ENCODE results near the gene APOL2.
"Not testable (repeated sequence)": the region's sequence is repeated elsewhere in the genome, so short reads cannot be mapped to it uniquely, and the experiment has no call there.

The APOL2 gene

DNA sequence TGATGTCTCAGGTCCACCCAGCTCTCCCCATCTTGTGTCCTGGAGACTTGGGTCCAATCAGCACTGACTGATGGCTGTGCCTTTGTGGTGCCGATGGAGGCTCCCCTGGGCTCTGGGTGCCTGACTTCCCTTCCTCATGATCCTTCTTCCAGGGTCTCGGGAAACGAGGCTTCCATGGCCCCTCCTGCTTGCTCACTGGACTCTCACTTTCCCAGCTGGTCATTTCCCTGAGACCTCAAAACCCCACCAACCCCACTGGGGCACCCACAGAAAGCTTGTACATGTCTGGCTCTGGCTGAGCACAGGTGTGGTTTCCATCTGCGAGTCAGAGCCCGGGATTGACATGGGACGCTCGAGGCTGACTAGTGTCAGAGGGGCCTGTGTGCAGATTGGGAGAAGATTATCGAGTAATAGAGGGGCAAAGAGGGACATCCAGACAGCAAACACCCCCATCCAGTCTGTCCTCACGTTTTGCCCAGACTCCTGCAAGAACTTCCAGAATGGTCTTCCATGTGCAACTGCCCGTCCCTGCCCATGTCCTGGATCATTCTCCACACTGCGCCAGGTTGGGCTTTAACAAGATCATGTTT, 28.7 kb upstream of the APOL2 start:
- TF ChIP-seq Cebpa-rat (IDR thresholded peaks at IDR 0.05) = no peak
- H3K27ac ChIP-seq = no peak overlapping the region
- H4K20me1 ChIP-seq = no peaks in the 10 kb centered on the region
- no peaks in the 10 kb centered on the region for H3K27me3 ChIP-seq
- no peak overlapping the region for H3K4me3 ChIP-seq
- H3K9me3 ChIP-seq (replicated peaks in 1 of 11) = no peaks in the 10 kb centered on the region; a peak in 1 of 22 replicates
- H3K4me1 ChIP-seq = 0 out of 20 replicates have a peak, but pooled peaks cover 0 to 6% (median 0%) of the 10 kb centered on the region in 10 experiments
- no peak overlapping the region for H3K9ac ChIP-seq
- H3K36me3 ChIP-seq = peaks cover 0 to 10% (median 8%) of the 10 kb centered on the region in 11 experiments; a peak in 9 of 22 replicates
- H3K4me2 ChIP-seq = no peak overlapping the region

DNA sequence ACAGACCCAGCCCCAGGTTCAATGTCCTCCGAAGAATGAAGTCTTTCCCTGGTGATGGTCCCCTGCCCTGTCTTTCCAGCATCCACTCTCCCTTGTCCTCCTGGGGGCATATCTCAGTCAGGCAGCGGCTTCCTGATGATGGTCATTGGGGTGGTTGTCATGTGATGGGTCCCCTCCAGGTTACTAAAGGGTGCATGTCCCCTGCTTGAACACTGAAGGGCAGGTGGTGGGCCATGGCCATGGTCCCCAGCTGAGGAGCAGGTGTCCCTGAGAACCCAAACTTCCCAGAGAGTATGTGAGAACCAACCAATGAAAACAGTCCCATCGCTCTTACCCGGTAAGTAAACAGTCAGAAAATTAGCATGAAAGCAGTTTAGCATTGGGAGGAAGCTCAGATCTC, 27.7 kb upstream of the APOL2 start:
- TF ChIP-seq Cebpa-rat (IDR thresholded peaks at IDR 0.05) = no peak
- Histone ChIP-seq H3K27ac (no peak overlapping the region), H3K4me2 (no peak overlapping the region), H3K9ac (no peak overlapping the region), H3K27me3 (no peaks in the 10 kb centered on the region), H3K36me3 (peaks cover 0 to 10% (median 8%) of the 10 kb centered on the region in 11 experiments; a peak in 9 of 22 replicates), H3K4me1 (0 out of 20 replicates have a peak, but pooled peaks cover 0 to 6% (median 0%) of the 10 kb centered on the region in 10 experiments), H3K9me3 (replicated peaks in 1 of 11) (no peaks in the 10 kb centered on the region; a peak in 1 of 22 replicates), H4K20me1 (no peaks in the 10 kb centered on the region), H3K4me3 (no peak overlapping the region)

DNA sequence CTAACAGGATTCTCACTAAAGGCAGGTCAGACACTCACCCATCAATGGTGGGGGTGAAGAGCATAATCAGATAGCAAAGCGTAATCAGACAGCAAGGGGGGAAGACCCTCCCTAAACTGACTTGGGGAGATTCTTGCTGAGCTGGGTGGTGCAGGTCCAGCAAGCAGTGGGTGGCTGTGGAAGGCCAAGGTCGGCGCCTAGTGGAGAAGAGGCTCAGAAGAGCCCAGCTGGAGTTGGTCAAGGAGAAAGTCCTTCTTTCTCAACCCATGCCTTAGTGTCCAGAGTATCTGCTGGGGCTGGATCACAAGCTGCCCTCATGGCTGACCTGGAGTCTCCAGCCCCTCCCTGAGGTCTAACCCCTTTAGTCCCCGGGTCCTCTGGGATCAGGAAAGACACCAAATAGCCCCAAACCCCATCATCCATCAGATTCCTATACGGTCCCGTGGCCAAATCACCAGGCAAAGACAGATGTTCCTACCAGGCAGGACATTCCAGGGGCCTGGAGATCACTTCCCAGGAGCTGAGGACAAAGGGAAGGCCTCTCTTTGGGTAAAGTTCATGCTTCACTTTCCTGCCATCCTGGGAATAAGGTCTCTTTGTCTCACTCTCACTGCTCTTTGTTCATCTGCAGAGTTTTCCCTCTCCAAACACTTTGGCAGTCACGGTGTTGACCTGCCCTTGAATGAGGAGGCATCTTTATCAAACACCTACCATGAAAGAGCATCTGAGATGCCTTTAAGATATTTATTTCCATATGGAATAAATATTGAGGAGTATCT, 24.7 kb upstream of the APOL2 start:
- H3K27ac ChIP-seq; H3K9me3 ChIP-seq (replicated peaks in 1 of 11); H3K9ac ChIP-seq; H3K27me3 ChIP-seq; H4K20me1 ChIP-seq; H3K4me3 ChIP-seq: not testable (repeated sequence)
- peaks cover 0 to 10% (median 8%) of the 10 kb centered on the region in 11 experiments; a peak in 9 of 22 replicates for H3K36me3 ChIP-seq
- H3K4me2 ChIP-seq = peak overlapping the region in 1 of 11 experiments; percentile 24; a peak in 1 of 22 replicates
- peaks cover 9 to 23% (median 14%) of the 10 kb centered on the region in 10 experiments for H3K4me1 ChIP-seq

- H3K36me3 ChIP-seq = peaks cover 0 to 10% (median 8%) of the 10 kb centered on the region in 11 experiments; a peak in 9 of 22 replicates
- not testable (repeated sequence) for H3K27me3 ChIP-seq
Observed at GRCh38 chr22:36263216-36263673, 23.9 kb upstream of the APOL2 start.

DNA sequence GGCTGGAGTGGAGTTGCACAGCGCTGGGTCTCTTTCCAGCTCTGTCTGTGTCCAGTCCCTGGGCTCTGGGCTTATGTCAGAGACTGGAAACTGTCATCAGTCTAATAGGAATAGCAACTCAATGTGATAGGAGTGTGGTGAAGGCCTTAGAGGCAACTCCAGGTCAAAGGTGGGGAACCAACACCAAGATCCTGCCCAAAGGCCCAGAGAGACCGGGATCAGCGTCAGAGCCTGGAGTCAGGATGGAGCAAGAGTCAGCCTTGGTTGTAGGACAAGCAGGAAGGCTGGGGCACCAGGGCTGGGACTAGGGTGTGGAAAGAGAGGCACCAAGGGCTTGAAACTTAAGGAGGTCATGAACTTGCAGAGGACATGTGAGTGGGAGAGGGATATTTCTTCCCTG, 23.0 kb upstream of the APOL2 start:
- H3K27me3 ChIP-seq = not testable (repeated sequence)

More at GRCh38 chr22:36263216-36263673, 23.9 kb upstream of the APOL2 start:
- not testable (repeated sequence) for H3K4me2 ChIP-seq; H3K27ac ChIP-seq; H3K4me3 ChIP-seq; H3K9me3 ChIP-seq (replicated peaks in 1 of 11); H3K9ac ChIP-seq; H4K20me1 ChIP-seq
- H3K4me1 ChIP-seq = peaks cover 17 to 31% (median 22%) of the 10 kb centered on the region in 10 experiments

DNA sequence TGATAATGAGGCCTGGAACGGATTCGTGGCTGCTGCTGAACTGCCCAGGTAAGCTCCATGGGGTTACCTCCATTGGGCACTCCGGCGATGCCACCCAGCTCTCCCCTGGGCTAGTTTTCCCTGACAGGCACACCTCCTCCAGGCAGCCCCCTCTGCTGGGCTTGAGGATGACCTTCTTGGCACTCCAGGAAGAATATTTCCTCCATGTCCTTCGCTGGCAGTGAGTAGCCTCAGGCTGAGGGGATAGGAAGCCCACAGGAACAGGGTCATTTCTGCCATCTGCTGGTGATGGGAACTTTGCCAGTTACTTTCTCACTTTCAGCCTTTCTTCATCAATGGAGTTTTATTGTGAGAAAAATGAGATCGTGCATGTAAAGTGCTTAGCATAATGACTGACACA, 22.3 kb upstream of the APOL2 start:
- H3K9ac ChIP-seq; H3K27me3 ChIP-seq; H4K20me1 ChIP-seq; H3K4me3 ChIP-seq; H3K4me2 ChIP-seq; H3K27ac ChIP-seq; H3K9me3 ChIP-seq (replicated peaks in 1 of 11): not testable (repeated sequence)
- Histone ChIP-seq H3K4me1 (peaks cover 19 to 47% (median 30%) of the 10 kb centered on the region in 10 experiments), H3K36me3 (peaks cover 0 to 10% (median 8%) of the 10 kb centered on the region in 11 experiments; a peak in 9 of 22 replicates)

More for the DNA sequence above, 23.0 kb upstream of the APOL2 start:
- not testable (repeated sequence) for H3K4me3 ChIP-seq; H3K9me3 ChIP-seq (replicated peaks in 1 of 11); H3K4me2 ChIP-seq; H3K9ac ChIP-seq; H3K27ac ChIP-seq; H4K20me1 ChIP-seq
- H3K4me1 ChIP-seq = peaks cover 19 to 40% (median 28%) of the 10 kb centered on the region in 10 experiments
- H3K36me3 ChIP-seq = peaks cover 0 to 10% (median 8%) of the 10 kb centered on the region in 11 experiments; a peak in 9 of 22 replicates

GRCh38 chr22:36259615-36260300, 20.4 kb upstream of the APOL2 start:
- Histone ChIP-seq H3K9me3 (replicated peaks in 1 of 11) (no peaks in the 10 kb centered on the region), H3K36me3 (no peaks in the 10 kb centered on the region), H3K27me3 (no peaks in the 10 kb centered on the region), H3K4me1 (peaks cover 24 to 53% (median 34%) of the 10 kb centered on the region in 10 experiments), H4K20me1 (no peaks in the 10 kb centered on the region), H3K27ac (peak overlapping the region in 10 of 11 experiments; percentile 4 to 65 (median 43); a peak in 15 of 22 replicates), H3K9ac (peak overlapping the region in 4 of 11 experiments; percentile 2 to 53 (median 12); a peak in 4 of 22 replicates), H3K4me2 (peak overlapping the region; percentile 71 to 87 (median 81)), H3K4me3 (no peak overlapping the region)
- no peak for TF ChIP-seq Cebpa-rat (IDR thresholded peaks at IDR 0.05)

GRCh38 chr22:36258701-36259614, 19.6 kb upstream of the APOL2 start:
- no peak for TF ChIP-seq Cebpa-rat (IDR thresholded peaks at IDR 0.05)
- no peaks in the 10 kb centered on the region for H3K27me3 ChIP-seq
- peak overlapping the region in 10 of 11 experiments; percentile 4 to 65 (median 43); a peak in 18 of 22 replicates for H3K27ac ChIP-seq
- H4K20me1 ChIP-seq = no peaks in the 10 kb centered on the region
- H3K4me2 ChIP-seq = peak overlapping the region; percentile 71 to 87 (median 81)
- H3K4me3 ChIP-seq = no peak overlapping the region
- peak overlapping the region in 7 of 11 experiments; percentile 2 to 53 (median 16); a peak in 8 of 22 replicates for H3K9ac ChIP-seq
- H3K36me3 ChIP-seq = no peaks in the 10 kb centered on the region
- no peaks in the 10 kb centered on the region for H3K9me3 ChIP-seq (replicated peaks in 1 of 11)
- H3K4me1 ChIP-seq = peaks cover 32 to 61% (median 42%) of the 10 kb centered on the region in 10 experiments
